PC-9 (cell line): Measurements from ENCODE around the gene ZNF804A.

Experiments
- EZH2 ChIP-seq: fragments of 200-600 bp; sonication (generic); IDR thresholded peaks from 2 replicates; pipeline ENCODE4 v1.8.0; 2017; ENCODE audit warnings: antibody characterized with exemption, low read depth
- TF ChIP-seq, protein P1 (sequence below): fragments of 200-600 bp; sonication (generic); conservative IDR thresholded peaks from 2 replicates; pipeline ENCODE4 v1.6.1; 2017; ENCODE audit warnings: mixed run types, antibody characterized with exemption, mild to moderate bottlenecking, moderate library complexity

DNA sequence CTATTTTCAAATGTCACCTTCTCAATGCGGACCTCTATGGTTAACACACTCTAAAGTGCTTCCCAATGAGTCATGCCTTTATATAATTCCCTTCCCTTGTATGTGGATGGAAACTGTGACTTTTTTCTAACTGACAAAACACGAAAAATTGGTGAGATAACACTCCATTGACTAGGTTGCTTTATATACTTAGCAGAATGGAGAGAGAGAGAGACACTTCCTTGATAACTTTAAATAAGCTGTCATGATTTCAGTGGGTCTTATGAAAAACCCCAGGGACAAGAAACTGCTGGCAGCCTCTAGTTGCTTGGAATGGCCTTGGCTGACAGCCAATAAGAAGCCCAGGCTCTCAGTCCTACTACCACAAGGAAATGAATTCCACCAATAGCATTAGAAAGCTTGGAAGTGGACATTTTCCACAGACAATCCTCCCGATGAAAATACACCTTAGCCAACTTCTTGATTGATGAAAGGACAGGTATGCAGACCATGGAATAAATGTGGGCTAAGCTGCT, 322.2 kb downstream of the ZNF804A start:
- TF ChIP-seq, protein P1, sequence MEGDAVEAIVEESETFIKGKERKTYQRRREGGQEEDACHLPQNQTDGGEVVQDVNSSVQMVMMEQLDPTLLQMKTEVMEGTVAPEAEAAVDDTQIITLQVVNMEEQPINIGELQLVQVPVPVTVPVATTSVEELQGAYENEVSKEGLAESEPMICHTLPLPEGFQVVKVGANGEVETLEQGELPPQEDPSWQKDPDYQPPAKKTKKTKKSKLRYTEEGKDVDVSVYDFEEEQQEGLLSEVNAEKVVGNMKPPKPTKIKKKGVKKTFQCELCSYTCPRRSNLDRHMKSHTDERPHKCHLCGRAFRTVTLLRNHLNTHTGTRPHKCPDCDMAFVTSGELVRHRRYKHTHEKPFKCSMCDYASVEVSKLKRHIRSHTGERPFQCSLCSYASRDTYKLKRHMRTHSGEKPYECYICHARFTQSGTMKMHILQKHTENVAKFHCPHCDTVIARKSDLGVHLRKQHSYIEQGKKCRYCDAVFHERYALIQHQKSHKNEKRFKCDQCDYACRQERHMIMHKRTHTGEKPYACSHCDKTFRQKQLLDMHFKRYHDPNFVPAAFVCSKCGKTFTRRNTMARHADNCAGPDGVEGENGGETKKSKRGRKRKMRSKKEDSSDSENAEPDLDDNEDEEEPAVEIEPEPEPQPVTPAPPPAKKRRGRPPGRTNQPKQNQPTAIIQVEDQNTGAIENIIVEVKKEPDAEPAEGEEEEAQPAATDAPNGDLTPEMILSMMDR = no peak
- TF ChIP-seq EZH2 = no peak
